UCSD-AML1 (cell line): ENCODE data around the gene B2M.
"Not testable (repeated sequence)": the region's sequence is repeated elsewhere in the genome, so short reads cannot be mapped to it uniquely, and the experiment has no call there.

ENCODE experiments used
- DNase-seq: peaks from one replicate; lab custom pipeline; 2025; ENCODE audit not compliant: unreplicated experiment; lab: John Stamatoyannopoulos, UW

Gene B2M

DNA sequence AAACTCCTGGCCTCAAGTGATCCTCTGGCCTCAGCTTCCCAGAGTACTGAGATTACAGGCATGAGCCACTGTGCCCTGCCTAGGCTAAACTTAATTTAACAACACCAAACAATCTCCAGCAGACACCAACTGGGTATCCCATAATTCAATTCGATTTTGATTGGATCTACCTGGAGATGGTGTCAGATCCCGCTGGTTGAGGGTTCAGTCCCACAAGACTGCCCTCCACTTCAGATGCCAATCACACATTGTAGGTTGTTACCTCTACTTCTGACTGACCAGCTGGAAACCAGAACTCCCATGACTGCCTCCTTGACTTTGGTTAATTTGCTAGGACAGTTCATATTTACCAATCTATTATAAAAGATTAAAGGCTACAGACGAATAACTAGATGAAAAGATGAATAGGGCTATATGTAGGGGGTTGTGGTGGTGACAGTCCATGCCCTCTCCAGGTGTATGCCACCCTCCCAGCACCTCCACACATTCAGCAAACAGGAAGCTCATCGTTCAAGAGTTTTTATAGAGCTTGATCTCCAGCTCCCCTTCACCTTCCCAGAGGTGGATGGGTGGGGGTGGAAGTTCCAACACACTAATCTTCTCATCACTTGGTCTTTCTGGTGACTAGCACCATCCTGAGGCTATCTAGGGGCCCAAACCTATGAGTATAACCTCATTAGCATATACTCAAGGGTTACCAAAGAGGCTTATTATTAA lies 9.3 kb downstream of the B2M start:
- no peak for DNase-seq

DNA sequence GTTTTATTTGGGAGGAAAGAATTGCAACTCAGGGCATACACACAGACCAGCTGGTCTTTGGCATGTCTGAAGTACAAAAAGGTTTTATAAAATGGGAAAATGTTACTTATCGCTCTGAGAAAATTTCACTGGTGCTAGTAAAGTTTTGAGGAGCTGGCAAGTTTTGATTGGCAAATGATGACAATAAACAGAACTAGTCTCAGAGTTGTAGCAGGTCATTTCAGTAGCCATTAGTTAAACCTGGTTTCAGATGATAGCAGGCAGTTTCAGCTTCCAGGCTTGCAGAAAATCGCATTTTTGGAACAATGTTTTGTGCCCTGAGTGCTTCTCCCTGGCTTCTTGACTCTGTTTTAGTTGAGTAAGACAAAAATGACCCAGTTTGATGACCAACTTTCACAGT lies 10.7 kb downstream of the B2M start:
- no peak for DNase-seq

DNA sequence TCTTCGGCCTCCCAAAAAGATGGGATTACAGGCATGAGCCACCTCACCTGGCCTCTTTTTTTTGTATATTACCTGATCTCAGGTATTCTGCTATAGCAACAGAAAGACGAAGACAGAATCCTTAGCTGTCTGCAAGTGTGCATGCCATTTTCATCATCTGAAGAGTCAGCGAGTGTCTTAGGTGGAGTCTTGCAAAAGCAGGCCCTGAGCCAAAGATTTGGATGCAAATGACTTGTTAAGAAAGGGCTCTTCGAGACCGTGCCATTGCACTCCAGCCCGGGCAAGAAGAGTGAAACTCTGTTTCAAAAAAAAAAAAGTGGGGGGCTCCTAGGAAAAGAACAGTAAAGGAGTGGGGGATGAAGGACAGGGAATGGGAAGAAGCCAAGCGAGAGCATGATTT lies 14.8 kb downstream of the B2M start:
- DNase-seq = no peak

DNA sequence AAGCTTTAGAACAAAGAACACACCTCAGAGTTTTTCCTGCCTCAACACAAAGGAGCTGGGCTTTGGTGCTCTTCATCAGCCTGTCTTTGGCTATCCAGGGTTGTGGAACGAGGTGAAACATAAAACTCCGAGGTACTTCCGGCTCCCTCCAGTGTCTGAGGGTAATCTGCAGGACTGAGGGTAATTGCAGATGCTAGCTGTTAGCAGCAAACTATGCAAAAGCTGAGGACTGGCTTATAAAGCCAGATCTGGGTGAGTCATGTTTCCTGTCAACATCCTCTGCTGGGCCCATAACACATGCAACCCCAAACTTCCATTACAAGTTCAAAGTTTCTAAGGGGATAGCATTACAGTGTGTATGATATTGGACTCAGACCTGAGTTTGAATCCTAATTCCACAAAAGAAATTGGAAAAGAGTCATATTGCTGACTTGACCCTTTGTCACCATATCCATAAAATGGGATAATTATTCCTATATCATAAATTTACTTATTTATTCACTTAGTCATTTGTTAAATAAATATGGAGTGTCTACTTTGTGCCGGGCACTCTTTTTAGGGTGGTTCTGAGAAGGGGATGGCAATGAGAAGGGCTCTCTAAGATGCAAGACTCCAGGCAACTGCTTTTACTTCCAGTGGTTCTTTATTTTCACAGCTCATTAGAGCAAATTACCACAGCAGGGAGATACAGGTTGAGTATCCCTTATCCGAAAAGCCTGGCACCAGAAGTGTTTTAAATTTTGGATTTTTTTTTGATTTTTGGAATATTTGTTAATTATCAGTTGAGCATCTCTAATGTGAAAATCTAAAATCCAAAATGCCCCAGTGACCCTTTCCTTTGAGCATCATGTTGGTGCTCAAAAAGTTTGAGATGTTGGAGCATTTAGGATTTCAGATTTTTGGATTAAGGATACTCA lies 15.5 kb downstream of the B2M start:
- DNase-seq = peak; percentile 57

DNA sequence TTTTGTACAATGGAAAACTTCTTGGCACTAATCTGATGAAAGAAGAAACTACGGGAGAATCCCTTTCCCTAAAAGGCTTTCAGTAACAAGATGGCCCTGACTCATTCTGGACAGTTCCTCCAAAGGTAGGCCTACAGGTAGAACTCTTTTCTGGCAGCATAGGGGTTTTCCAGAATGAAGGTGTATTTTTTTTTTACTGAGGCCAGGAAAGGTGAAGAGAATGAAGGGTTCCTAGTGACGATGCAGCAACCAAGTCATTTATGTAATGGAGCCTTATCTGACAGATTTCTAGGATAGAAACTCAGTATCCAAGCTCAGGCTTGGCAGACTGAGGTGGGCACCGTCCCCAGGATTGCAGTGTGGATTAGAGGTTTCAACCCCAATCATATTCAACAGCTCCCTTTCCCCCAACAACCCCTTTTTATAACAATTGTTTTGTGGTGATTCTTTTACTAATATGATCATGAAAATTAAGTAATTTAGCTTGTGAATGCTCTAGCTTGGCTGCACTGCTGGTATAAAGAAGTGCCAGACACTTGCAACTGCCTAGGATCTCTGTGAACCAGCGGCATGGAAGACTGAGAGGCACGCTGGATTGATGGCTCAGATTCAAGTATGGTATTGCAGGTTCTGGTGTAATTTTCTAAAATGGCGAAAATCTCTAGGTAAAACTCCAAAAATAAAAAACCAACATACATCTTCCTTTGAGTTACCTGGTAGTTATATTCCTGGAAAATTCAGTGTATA lies 16.3 kb downstream of the B2M start:
- DNase-seq = no peak

DNA sequence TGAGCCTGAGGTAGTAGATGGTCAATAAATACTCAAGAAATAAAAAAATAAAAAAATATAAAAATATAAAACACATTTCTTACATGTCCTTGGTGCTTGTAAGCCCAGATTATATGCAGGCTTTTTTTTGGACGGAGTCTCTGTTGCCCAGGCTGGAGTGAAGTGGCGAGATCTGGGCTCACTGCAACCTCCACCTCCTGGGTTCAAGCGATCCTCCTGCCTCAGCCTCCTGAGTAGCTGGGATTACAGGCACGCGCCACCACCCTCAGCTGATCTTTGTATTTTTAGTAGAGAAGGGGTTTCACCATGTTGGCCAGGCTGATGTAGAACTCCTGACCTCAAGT lies 16.9 kb downstream of the B2M start:
- DNase-seq = not testable (repeated sequence)

DNA sequence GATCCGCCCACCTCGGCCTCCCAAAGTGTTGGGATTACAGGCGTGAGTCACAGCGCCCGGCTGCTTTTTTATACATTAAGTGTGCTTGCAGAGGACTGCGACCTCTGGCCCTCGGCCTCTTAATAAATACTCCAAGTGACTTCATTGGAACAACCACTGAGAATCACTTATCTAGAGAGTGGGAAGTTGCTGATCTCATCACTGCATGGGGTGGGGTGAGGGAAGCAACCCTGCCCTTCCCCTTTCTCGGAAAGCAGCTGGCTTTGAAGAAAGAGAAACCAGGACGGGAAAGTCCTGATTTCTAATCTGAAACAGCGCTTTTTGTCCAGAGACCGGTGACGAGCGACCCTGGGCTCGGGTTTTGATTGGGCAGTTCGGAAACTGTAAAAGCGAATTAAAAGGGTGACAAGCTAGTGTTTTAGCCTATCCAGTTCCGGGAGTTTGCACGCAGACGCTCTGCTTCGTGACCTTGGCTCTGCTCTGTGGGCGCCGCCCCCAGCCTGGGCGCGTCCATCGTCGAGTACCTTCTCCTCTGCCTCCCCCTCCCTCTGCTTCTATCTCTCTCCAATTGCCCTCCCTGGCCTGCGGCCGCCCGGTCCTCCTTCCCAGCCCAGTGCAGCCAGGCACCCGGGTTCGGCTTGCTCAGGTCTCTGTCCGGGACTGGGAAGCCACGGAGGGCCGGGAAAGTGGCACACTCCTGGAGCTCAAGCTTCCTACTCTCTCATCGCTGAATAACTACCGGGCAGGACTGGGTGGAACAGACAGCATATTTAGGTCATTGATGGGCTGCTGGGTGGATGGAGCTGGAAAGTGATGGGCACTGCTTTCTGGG lies 17.5 kb downstream of the B2M start:
- peak; percentile 94 for DNase-seq

DNA sequence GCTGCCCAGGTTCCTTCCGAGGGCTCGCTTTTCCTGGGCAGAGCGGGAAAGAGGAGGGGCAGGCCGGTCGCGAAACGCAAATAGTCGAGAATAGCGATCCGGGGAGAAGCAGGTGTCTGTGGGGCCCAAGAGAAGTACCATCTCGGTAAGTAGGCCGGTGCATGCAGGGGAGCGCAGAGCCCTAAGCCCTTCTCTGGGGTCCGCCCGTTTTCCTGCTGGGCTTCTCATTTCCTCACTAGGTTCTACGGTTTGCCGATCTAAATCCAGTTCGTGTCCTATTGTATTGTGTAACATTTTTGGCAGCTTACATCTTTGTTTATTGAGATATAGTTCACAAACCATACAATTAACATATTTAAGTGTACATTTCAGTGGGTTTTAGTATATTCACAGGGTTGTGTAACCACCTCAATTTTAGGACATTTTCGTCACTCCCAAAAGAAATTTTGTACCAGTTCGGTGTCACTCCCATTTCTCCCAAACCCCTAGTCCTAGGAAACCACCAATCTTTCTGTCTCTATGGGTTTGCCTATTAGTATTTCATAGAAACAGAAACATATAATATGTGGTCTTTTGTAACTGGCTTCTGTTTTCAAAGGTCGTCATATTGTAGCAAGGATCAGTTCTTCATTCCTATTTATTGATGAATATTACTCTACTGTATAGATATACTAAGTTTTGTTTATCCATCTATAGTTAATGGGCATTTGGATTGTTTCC lies 18.3 kb downstream of the B2M start:
- DNase-seq = peak; percentile 66

DNA sequence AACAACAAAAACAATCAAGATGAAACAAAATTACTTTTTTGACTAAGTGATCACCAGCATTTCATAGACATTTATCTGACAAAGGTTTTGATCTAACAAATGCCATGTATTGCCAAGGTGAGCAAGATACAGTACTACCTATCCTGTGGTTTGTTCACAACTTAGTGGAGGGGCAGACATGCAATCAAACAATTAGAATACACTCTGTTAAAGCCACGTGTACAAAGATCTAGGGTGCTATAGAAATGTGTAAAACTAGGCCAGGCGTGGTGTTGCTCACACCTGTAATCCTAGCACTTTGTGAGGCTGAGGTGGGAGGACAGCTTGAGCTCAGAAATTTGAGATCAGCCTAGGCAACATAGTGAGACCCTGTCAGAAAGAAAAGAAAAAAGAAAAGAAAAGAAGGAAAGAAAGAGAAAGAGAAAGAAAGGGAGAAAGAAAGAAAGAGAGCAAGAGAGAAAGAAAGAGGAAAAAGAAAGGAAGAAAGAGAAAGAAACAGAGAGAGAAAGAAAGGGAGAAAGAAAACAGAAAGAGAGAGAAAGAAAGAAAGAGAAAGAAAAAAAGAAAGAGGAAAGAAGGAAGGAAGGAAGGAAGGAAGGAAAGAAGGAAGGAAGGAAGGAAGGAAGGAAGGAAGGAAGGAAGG lies 23.6 kb downstream of the B2M start:
- no peak for DNase-seq

DNA sequence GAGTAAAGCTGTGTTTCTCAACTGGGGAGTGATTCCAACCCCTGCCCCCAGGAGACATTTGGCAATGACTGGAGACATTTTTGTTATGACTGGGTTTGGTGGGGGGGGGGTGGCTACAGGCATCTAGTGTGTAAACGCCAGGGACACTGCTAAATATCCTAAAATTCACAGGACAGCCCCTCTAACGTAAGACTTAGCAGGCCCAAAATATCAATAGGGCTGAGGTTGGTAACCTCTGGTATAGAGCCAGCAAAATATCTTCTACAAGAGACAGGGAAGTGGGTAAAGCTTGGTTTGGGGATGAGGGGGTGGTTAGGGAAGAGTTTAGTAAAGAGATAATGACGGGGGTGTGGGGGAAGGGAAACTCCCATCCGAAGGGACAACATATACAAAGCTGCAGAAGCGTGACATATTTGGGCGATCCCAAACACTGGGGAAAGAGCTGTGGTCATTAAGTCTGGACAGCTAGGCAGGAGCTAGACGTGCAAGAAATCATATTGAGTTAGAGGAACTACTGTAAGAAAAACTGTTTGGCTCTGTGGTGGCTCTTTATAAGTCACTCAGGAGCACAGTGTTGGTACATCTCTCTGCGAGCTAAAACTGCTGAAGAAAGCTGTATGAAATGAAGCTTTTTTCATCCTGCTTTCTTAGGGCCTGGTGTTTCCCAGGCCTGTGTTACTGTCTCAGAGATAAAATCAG lies 24.3 kb downstream of the B2M start:
- peak; percentile 26 for DNase-seq

DNA sequence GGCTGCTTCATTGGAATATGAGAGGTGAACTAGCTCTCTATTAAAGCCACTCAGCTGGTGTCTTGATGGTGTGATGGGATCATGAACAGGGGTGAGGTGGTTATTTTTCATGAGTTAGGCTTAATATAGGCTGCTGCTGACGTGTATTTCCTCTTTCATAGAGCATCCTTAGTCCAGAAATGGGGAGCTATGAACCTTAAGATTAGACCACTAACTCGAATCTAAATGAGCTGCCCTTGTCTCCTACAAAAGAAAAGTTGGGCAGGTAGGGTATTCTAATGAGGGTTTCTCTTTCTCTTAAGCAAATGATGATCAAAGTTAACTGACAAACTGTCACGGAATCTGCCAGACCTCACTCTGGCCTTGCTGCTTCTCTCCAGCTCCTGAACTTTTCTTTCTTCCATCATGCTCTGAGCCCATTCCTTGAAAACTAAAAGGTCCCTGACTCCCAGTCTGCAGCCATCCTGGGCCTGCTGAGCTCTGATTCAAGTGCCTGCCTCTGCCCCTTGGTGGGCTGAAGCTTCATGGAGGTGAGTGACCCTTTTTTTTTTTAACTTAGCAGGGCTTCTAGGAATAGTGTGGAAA lies 25.0 kb downstream of the B2M start, which contains the start of gene TRIM69:
Gene TRIM69, plus strand, starts transcription at position 348 of the 585 bp plus-strand sequence. Its CDS starts 177 bp downstream, at position 525.
- DNase-seq = no peak

DNA sequence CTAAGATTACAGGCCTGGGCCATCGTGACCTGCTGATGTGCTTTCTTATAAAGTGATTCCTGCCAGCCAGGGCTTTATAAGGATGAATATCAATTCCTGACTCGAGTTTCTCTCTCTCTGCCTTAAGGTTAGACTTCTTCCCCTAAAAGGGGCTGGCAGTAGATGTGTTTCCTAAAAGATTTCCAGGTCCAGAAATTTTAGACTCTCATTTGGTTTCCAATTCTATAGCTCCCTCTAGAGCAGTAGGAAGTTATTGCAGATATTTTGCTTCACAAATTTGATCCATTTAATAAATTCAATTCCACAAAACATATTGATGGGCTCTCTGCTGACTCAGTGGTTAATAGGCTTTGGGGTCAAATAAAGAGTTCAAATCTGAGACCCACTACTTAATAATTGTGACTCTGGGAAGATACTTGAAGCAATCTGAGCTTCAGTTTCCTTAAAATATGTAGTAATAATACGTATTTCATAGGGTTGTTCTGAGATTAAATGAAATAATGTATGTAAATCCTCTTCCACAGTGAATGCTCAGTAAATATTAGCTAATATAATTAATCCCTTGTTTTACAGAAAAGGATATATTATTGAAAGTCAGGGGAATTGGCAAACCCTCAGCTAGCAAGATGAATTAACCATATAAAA lies 27.1 kb downstream of the B2M start:
- DNase-seq = no peak

DNA sequence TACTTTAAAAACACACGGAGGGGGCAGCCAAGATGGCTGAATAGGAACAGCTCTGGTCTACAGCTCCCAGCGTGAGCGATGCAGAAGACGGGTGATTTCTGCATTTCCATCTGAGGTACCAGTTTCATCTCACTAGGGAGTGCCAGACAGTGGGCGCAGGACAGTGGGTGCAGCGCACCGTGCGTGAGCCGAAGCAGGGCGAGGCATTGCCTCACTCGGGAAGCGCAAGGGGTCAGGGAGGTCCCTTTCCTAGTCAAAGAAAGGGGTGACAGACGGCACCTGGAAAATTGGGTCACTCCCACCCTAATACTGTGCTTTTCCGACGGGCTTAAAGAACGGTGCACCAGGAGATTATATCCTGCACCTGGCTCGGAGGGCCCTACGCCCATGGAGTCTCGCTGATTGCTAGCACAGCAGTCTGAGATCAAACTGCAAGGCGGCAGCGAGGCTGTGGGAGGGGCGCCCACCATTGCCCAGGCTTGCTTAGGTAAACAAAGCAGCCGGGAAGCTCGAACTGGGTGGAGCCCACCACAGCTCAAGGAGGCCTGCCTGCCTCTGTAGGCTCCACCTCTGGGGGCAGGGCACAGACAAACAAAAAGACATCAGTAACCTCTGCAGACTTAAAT lies 28.0 kb downstream of the B2M start:
- not testable (repeated sequence) for DNase-seq

DNA sequence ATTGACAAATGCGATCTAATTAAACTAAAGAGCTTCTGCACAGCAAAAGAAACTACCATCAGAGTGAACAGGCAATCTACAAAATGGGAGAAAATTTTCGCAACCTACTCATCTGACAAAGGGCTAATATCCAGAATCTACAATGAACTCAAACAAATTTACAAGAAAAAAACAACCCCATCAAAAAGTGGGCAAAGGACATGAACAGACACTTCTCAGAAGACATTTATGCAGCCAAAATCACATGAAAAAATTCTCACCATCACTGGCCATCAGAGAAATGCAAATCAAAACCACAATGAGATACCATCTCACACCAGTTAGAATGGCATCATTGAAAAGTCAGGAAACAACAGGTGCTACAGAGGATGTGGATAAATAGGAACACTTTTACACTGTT lies 32.1 kb downstream of the B2M start:
- not testable (repeated sequence) for DNase-seq

DNA sequence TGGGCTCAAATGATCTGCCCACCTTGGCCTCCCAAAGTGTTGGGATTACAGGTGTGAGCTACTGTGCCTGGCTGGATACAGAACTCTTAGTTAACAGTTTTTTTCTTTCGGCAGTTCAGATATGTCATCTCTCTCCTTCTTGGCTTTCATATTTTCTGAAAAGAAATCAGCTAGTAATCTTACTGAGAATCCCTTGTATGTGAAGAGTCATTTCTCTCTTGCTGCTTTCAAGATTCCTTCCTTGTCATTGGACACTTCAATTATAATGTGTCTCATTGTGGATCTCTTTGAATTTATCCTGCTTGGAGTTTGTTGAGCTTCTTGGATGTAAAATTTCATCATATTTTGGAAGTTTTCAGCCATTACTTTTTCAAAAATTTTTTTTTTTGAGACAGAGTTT lies 42.0 kb downstream of the B2M start:
- no peak for DNase-seq

DNA sequence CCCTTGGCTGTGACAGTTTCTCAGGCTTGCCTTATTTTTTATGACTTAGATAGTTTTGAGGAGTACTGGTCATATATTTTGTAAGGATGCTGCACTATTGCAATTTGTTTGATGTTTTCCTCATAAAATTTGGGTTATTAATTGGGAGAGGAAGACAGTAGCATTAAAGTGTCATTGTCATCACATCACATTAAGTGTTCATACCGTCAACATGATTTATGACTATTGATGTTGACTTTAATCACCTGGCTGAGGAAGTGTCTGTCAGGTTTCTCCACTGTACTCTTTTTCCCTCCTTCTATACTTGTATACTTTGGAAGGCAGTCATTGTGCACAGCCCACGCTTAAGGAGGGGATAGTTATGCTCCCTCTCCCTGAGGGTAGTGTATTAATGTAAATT lies 51.9 kb downstream of the B2M start:
- DNase-seq = no peak

DNA sequence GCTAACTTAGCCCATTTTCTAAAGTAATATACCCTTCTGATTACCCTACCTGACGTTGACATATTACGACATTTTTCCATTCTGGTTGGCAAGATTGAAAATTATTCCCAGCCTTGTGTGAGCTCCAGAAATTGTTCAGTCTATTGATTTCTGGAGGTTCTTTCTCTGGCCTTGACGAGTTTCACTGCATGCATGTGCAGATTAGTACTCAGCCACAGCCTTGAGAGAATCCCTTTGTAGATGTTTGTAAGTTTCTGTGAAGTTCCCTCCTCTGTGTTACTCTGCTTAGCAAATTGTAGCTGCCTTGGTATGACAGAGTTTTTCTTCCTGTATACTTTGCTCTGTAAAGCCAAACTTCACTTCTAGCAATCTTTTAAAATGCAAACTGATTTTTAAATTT lies 52.5 kb downstream of the B2M start:
- DNase-seq = no peak

DNA sequence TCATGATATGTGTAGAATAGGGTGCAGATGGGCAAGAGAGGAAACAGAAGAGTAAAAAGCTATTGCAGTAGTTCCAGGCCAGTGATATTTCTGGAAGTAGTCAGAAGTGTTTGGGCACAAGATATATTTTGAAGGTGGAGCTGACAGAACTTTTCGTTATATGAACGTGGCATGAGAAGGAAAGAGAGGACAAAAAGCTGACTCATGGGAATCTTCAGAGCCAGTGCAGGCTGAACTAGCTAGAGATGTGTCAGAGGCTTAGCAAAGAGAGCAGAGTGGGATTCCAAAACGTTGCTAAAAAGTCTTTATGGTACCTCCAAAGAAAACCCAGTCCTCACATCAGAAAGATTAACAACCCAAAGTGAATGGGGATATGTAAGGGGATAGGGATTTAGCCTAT lies 53.7 kb downstream of the B2M start:
- DNase-seq = no peak
